ENCODE results near the gene TCP11. TPM values are rescaled to one million over a fixed set of nuclear protein-coding genes. Genes with fewer than 3 reads are reported as not detected.
A peak's percentile ranks its signal among the peaks of the same experiment; 100 is the strongest.

The TCP11 gene
- polyA plus RNA-seq, 4 donors = 1.8 to 2.9 (median 1.9) TPM

- DNase-seq (ENCODE audit: low read depth in 4 of 4, low spot score in 2 of 4) = no peak
These were observed 32.4 kb upstream of the TCP11 start for GRCh38 chr6:35173427-35174087.

- DNase-seq (ENCODE audit: low read depth in 4 of 4, low spot score in 2 of 4) = no peak
These were observed 31.9 kb upstream of the TCP11 start for GRCh38 chr6:35173044-35173426.

DNA sequence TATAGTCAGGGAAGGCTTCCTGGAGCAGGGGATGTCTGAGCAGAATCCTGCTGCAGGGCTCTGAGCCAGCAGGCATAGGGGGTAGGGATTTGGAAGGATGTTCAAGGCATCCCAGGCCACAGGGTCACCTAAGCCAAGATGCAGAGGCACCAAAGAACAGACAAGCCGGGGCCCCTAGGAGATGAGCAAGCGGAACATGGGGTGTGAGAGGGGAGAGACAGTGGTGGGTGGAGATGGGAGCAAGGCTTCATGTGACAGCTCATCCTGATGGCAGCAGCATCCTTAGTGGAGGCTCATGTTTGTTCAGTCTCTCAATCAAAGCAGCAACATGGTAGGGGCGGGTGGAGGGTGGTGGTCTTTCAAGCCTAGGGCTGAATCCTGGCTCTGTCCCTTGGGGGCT is 29.8 kb upstream of the TCP11 start:
- DNase-seq (ENCODE audit: low read depth in 4 of 4, low spot score in 2 of 4) = no peak

DNA sequence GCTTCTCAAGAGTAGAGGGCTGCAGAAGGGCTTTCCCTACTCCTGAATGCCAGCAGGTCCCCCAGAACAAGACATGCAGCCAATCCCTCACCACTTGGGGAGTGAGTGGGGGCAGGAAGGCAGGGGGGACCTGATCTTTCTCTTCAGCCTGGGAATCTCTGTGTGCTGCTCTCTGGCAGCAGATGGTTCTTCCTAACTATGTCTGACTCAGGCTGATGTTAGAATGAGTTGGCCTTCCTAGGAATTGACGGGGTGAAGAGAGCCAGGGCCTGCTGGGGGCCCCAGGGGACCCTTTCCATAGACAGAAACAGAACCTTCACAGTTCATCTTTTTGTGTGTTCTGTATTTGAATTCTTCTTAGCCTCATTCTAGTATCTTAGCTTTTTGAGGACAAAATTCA is 29.0 kb upstream of the TCP11 start:
- no peak for DNase-seq (ENCODE audit: low read depth in 4 of 4, low spot score in 2 of 4)

DNA sequence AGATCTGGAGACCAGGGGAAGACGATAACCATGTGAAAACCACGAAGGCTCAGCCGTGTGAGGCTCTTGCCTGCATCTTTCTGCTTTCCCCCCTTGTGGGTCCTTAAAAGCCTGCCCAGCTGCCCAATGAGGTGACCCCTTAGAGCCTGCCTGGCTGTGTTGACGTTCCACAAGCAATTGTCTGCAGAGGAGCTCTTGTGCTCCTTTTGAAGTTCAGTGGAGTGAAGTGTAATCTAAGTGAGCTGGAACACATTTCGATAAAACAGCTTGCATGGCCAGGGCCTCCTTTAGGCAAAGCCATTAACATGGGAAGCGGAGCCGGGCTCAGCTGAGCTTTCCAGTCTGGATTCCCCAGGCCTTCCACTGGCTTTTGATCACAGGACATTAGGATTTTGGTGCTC is 27.3 kb upstream of the TCP11 start:
- peak in 2 of 4 donors; percentile 59 to 60 for DNase-seq (ENCODE audit: low read depth in 4 of 4, low spot score in 2 of 4)

GRCh38 chr6:35167505-35167904 is 26.4 kb upstream of the TCP11 start:
- no peak for DNase-seq (ENCODE audit: low read depth in 4 of 4, low spot score in 2 of 4)

- no peak for DNase-seq (ENCODE audit: low read depth in 4 of 4, low spot score in 2 of 4)
These were observed 25.4 kb upstream of the TCP11 start for GRCh38 chr6:35166520-35166919.

DNA sequence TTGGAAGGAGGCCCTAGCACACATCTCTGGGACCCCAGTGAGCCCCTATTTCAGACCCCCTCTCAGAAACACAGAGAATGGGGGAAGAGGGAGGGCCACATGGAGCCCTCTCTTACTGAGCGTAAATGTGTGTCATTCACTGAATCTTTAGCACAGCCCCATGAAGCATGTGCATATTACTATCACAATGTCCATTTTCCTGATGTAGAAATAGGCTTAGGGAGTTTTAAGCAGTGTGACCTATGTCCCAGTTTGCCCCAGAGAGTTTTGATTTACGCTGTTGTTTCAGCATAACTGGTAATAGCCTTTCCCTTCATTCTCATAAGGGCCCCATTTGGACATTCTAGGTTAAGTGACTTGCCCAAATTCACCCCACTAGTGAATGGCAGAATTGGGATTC is 25.0 kb upstream of the TCP11 start:
- DNase-seq (ENCODE audit: low read depth in 4 of 4, low spot score in 2 of 4) = no peak

GRCh38 chr6:35165630-35166071 is 24.5 kb upstream of the TCP11 start:
- DNase-seq (ENCODE audit: low read depth in 4 of 4, low spot score in 2 of 4) = no peak

GRCh38 chr6:35164868-35165267 is 23.7 kb upstream of the TCP11 start:
- DNase-seq (ENCODE audit: low read depth in 4 of 4, low spot score in 2 of 4) = no peak

- no peak for DNase-seq (ENCODE audit: low read depth in 4 of 4, low spot score in 2 of 4)
These were observed 23.1 kb upstream of the TCP11 start for GRCh38 chr6:35164277-35164676.

DNA sequence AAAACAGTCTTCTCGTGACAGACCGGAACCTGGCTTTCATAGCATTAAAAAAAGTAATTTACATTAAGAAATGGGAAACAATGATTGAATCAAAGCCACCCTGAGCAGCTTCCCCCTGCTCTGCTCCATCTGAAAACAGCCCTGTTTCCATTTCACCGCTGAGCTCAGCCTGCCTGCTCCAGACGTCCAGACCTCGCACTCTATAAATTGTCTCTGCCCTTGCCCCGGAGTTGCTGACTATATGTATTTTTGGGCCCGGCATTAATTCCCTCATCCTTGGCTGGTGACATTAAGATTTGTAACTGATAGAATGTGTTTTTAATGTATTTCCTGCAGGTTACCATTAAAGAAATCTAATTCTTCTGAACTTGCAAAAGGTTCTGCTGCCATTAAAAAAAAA is 22.7 kb upstream of the TCP11 start:
- DNase-seq (ENCODE audit: low read depth in 4 of 4, low spot score in 2 of 4) = no peak

DNA sequence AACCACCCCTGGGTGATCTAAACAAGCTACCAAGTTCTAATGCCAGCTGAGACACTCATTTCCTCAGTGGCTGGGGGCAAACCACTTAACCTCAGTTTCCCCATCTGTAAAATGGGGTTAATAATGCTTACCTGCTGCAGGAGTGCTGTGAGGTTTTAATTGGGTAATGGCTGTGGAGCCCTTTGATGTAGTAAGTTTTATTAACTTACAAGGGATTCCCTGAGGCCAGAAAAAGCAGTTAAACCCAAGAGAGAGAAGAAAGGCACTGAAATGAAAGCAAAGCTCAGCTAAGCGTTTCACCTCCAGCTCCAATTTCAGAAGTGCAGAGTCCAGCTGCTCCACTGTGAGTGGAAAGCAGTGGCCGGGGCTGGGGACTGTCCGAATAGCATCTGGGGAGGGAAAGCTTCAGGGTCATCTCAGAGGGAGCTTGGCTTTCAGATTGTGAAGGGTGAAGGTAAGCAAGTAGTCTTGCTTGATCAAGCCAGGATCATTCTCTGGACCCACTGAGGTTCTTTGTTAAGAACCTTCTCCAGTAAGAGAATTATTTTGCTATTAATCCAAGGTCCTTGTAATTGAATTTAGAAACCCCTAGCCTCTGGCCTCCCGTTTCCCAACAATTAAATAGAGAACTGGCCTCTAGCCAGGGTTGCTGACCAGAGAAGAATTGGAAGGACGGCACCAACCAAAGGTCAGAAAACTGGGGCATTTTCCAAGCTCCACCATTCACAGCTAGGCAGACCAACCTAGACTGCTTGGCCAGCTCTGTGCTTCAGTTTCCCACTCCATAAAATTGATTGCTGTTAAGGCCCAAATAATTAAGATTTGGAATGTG is 20.9 kb upstream of the TCP11 start:
- DNase-seq (ENCODE audit: low read depth in 4 of 4, low spot score in 2 of 4) = peak in 1 of 4 donors; percentile 69

- DNase-seq (ENCODE audit: low read depth in 4 of 4, low spot score in 2 of 4) = no peak
These were observed 20.1 kb upstream of the TCP11 start for GRCh38 chr6:35161266-35161665.

DNA sequence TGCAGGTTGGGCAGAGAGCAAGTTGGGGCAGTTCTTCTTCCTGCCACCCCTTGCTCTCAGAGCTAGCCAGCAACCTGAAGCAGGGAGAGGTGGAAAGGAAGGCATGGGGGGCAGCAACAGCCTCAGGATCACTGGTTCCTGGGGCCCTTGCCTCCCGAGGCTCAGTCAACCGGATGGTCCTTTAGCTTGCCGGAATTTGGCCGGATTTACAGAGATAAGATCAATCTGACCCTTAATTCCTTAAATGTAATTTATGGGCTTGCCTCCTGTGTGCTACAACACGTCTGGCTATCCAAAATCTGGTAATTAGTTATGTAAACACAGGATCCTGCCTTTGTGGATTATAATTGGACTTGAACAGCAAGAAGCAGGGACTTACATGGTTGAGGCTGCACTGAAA is 19.5 kb upstream of the TCP11 start:
- DNase-seq (ENCODE audit: low read depth in 4 of 4, low spot score in 2 of 4) = no peak

DNA sequence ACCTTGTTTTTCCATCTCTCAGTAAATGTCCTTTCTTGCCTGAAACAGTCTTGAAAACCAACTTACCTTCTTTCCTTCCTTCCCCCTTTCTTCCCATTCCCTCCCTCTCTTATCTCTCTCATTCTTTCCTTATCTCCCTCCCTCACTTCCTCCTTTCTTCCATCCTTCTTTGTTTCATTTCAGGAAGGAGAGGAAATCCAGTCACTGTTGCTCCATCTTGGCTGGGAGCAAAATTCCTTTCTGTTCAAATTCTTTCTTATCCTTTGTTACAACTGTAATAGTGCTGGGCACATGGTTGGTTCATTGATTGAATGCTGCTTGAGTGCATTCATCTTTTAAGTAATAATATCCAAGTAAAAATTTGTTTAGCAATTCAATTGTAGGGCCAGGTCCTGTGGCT is 17.4 kb upstream of the TCP11 start:
- DNase-seq (ENCODE audit: low read depth in 4 of 4, low spot score in 2 of 4) = no peak

- DNase-seq (ENCODE audit: low read depth in 4 of 4, low spot score in 2 of 4) = no peak
These were observed 13.8 kb upstream of the TCP11 start for GRCh38 chr6:35154947-35155346.

DNA sequence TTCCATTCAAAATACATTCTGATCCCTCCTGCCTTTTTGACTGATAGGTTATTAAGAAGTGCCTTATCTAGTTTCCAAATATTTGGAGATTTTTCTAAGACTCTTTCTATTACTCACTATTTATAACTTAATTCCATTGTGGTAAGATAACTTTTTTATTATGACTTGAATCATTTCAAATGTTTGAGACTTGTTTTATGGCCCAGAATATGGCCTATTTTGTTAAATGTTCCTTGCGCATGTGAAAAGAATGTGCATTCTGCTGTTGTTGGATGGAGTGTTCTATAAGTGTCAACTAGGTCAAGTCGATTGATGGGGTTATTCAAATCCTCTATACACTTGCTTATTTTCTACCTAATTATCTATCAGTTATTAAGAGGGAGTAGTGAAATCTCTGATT is 13.1 kb upstream of the TCP11 start:
- DNase-seq (ENCODE audit: low read depth in 4 of 4, low spot score in 2 of 4) = no peak

DNA sequence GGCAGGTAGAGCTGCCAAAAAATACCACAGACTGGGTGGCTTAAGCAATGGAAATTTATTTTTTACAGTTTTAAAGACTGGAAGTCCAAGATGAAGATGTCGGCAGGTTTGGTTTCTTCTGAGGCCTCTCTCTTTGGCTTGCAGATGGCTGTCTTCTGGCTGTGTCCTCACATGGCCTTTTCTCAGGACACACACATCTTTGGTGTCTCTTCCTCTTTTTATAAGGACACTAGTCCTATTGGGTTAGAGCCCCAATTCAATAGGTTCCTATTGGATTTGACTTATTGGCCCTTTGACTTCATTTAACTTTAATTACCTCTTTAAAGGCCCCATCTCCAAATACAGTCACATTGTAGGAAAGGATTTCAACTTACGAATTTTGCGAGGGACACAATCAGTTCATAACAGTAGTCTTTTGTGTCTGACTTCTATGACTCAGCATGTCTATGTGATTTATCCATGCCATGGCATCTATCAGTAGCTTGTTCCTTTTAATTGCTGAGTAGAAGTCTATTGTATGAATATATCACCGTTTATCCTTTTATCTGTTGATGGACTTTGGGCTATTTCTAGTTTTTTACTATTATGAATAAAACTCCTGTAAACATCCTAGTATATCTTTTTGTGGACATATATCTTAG is 11.0 kb upstream of the TCP11 start:
- no peak for DNase-seq (ENCODE audit: low read depth in 4 of 4, low spot score in 2 of 4)

GRCh38 chr6:35151466-35151865 is 10.3 kb upstream of the TCP11 start:
- DNase-seq (ENCODE audit: low read depth in 4 of 4, low spot score in 2 of 4) = no peak

GRCh38 chr6:35149891-35150566 is 8.9 kb upstream of the TCP11 start:
- DNase-seq (ENCODE audit: low read depth in 4 of 4, low spot score in 2 of 4) = no peak
